GM23338 (cell line): ENCODE measurements around the gene CALHM5. TPM values are rescaled to one million over a fixed set of nuclear protein-coding genes. Genes with fewer than 3 reads are reported as not detected.
A peak's percentile ranks its signal among the peaks of the same experiment; 100 is the strongest.

Experiments
- ATAC-seq: fragments of 200-7000 bp; cut with Tn5 transposase; 3 replicates; pipeline ENCODE4 v1.9.1; 2020
- DNase-seq: peaks from one replicate; pipeline ENCODE4 v3.0.0-alpha.2; 2015; ENCODE audit warnings: low spot score
- H2AFZ ChIP-seq: fragments of 200-600 bp; sonication (generic); 2 replicates; pipeline ENCODE4 v1.8.0; 2016; ENCODE audit warnings: antibody characterized with exemption, mild to moderate bottlenecking, moderate library complexity
- H3F3A ChIP-seq: fragments of 200-600 bp; sonication (generic); replicated peaks from 2 replicates; pipeline ENCODE4 v1.8.0; 2017; ENCODE audit warnings: antibody characterized with exemption, mixed run types, low read depth
- H3K27ac ChIP-seq: fragments of 200-600 bp; sonication (generic); 2 replicates; pipeline ENCODE4 v1.6.1; 2016; ENCODE audit warnings: low read depth
- H3K27me3 ChIP-seq: fragments of 200-600 bp; sonication (generic); 2 replicates; pipeline ENCODE4 v1.8.0; 2016; ENCODE audit warnings: mild to moderate bottlenecking, mixed run types, moderate library complexity; ENCODE audit not compliant: insufficient read depth
- H3K36me3 ChIP-seq: fragments of 200-600 bp; sonication (generic); 2 replicates; pipeline ENCODE4 v1.8.0; 2016; ENCODE audit warnings: mild to moderate bottlenecking; ENCODE audit not compliant: insufficient read depth
- H3K4me1 ChIP-seq: fragments of 200-600 bp; sonication (generic); 2 replicates; pipeline ENCODE4 v1.8.0; 2016; ENCODE audit warnings: mild to moderate bottlenecking, moderate library complexity; ENCODE audit not compliant: insufficient read depth
- H3K4me2 ChIP-seq: fragments of 200-600 bp; sonication (generic); 2 replicates; pipeline ENCODE4 v1.7.1; 2017; ENCODE audit warnings: mixed run types
- H3K4me3 ChIP-seq: fragments of 200-600 bp; sonication (generic); 2 replicates; pipeline ENCODE4 v1.6.1; 2016; ENCODE audit warnings: mixed run types
- H3K79me2 ChIP-seq: fragments of 200-600 bp; sonication (generic); replicated peaks from 2 replicates; pipeline ENCODE4 v1.8.0; 2017; ENCODE audit warnings: mild to moderate bottlenecking; ENCODE audit not compliant: insufficient read depth
- H3K9me2 ChIP-seq: fragments of 200-600 bp; sonication (generic); 2 replicates; pipeline ENCODE4 v1.8.0; 2017; ENCODE audit not compliant: insufficient read depth
- H4K20me1 ChIP-seq: fragments of 200-600 bp; sonication (generic); replicated peaks from 2 replicates; pipeline ENCODE4 v1.8.0; 2017; ENCODE audit warnings: mild to moderate bottlenecking; ENCODE audit not compliant: insufficient read depth
- H3K27ac Mint-ChIP-seq: 2 replicates; pipeline ENCODE4 v1.8.0; 2020; ENCODE audit warnings: inconsistent platforms, mild to moderate bottlenecking, moderate library complexity, mixed read lengths
- H3K27me3 Mint-ChIP-seq: 3 replicates; pipeline ENCODE4 v1.8.0; 2022; ENCODE audit warnings: low read depth, mild to moderate bottlenecking, moderate library complexity, mixed read lengths, inconsistent platforms; ENCODE audit not compliant: insufficient read depth, poor library complexity
- H3K36me3 Mint-ChIP-seq: 3 replicates; pipeline ENCODE4 v1.8.0; 2021; ENCODE audit warnings: low read depth, mild to moderate bottlenecking, inconsistent platforms, moderate library complexity, mixed read lengths
- H3K4me1 Mint-ChIP-seq: 3 replicates; pipeline ENCODE4 v1.8.0; 2020; ENCODE audit warnings: mild to moderate bottlenecking, inconsistent platforms, mixed read lengths
- H3K4me3 Mint-ChIP-seq: 3 replicates; pipeline ENCODE4 v1.8.0; 2021; ENCODE audit warnings: moderate library complexity, mild to moderate bottlenecking, inconsistent platforms, mixed read lengths
- H3K9me3 Mint-ChIP-seq: 3 replicates; pipeline ENCODE4 v1.8.0; 2020; ENCODE audit warnings: moderate library complexity, mild to moderate bottlenecking, inconsistent platforms, mixed read lengths
- CREB1 ChIP-seq: fragments of 250-450 bp; sonication (Bioruptor Pico); IDR thresholded peaks from 2 replicates; pipeline ENCODE4 v1.5.0; 2020; ENCODE audit warnings: low read depth, mild to moderate bottlenecking, moderate library complexity
- CTCF ChIP-seq, 2 experiments: fragments of 200-600 bp in 1 of 2; sonication (generic) in 1 of 2; conservative IDR thresholded peaks; 2 replicates each; pipeline versions ENCODE4 v1.5.1 to v1.6.1; 2016 to 2017; ENCODE audit warnings: antibody characterized with exemption in 2 of 2, low read depth in 2 of 2, mild to moderate bottlenecking in 2 of 2, moderate library complexity in 1 of 2
- ETS1 ChIP-seq: IDR thresholded peaks from 2 replicates; pipeline ENCODE4 v1.6.1; 2016; ENCODE audit warnings: antibody characterized with exemption
- EZH2 ChIP-seq: fragments of 200-600 bp; sonication (generic); IDR thresholded peaks from one replicate; pipeline ENCODE4 v1.8.0; 2017; ENCODE audit warnings: antibody characterized with exemption, mild to moderate bottlenecking, low read depth; ENCODE audit not compliant: unreplicated experiment
- EZH2phosphoT487 ChIP-seq: fragments of 200-600 bp; sonication (generic); IDR thresholded peaks from one replicate; pipeline ENCODE4 v1.8.1; 2018; ENCODE audit warnings: antibody characterized with exemption; ENCODE audit not compliant: unreplicated experiment
- JUNB ChIP-seq: IDR thresholded peaks from one replicate; pipeline ENCODE4 v1.6.1; 2016; ENCODE audit warnings: antibody characterized with exemption; ENCODE audit not compliant: unreplicated experiment
- NANOG ChIP-seq: IDR thresholded peaks from 2 replicates; pipeline ENCODE4 v1.6.1; 2016; ENCODE audit warnings: antibody characterized with exemption, borderline replicate concordance
- POLR2AphosphoS5 ChIP-seq: IDR thresholded peaks from 2 replicates; pipeline ENCODE4 v1.6.1; 2016; ENCODE audit warnings: antibody characterized with exemption, low read depth
- REST ChIP-seq: IDR thresholded peaks from one replicate; pipeline ENCODE4 v1.6.1; 2018; ENCODE audit warnings: antibody characterized with exemption; ENCODE audit not compliant: unreplicated experiment
- STAT1 ChIP-seq: IDR thresholded peaks from one replicate; pipeline ENCODE4 v1.6.1; 2016; ENCODE audit warnings: antibody characterized with exemption; ENCODE audit not compliant: unreplicated experiment
- ZNF114 ChIP-seq: fragments of 250-450 bp; sonication (Bioruptor Pico); IDR thresholded peaks from 2 replicates; pipeline ENCODE4 v1.5.0; 2020; ENCODE audit warnings: mild to moderate bottlenecking, moderate library complexity
- ZNF331 ChIP-seq: fragments of 250-450 bp; sonication (Bioruptor Pico); IDR thresholded peaks from 2 replicates; pipeline ENCODE4 v1.5.0; 2020; ENCODE audit warnings: low read depth, mild to moderate bottlenecking, moderate library complexity
- ZNF462 ChIP-seq: fragments of 250-450 bp; sonication (Bioruptor Pico); IDR thresholded peaks from 2 replicates; pipeline ENCODE4 v1.5.0; 2020; ENCODE audit warnings: mild to moderate bottlenecking, moderate library complexity
- polyA plus RNA-seq: library from polyadenylated mRNA; unstranded; fragments of >200 nt; fragmentation: Nextera tagmentation; extraction: Ambion mirVana; gene quantifications from 2 replicates; pipeline ENCODE4 v1.2.1, GENCODE V29; 2016
- total RNA-seq: library from RNA; depleted of rRNA; stranded (reverse); fragments of >200 nt; shearing (Covaris generic); gene quantifications from 2 replicates; pipeline ENCODE4 v1.2.3, GENCODE V29; 2014

The CALHM5 gene
- total and polyA plus RNA-seq, 2 experiments from 2014 or later, result 0.02 to 0.10 TPM

GRCh38 chr6:116465246-116465645, 46.2 kb upstream of the CALHM5 start:
- H3K79me2 ChIP-seq, result no peaks in the 10 kb centered on the region
- H3K27ac ChIP-seq, result no peak overlapping the region
- H4K20me1 ChIP-seq, result no peaks in the 10 kb centered on the region
- Mint-ChIP-seq H3K9me3 (no peaks in the 10 kb centered on the region), H3K4me1 (peaks cover 31% of the 10 kb centered on the region), H3K27me3 (peaks cover 28% of the 10 kb centered on the region), H3K27ac (no peak overlapping the region), H3K4me3 (no peak overlapping the region), H3K36me3 (no peaks in the 10 kb centered on the region)
- no peaks in the 10 kb centered on the region for H3K9me2 ChIP-seq
- no peak for TF ChIP-seq ZNF331 (CRISPR knock-in tag)
- TF ChIP-seq REST, result no peak
- no peak for TF ChIP-seq NANOG
- no peak for TF ChIP-seq EZH2phosphoT487
- TF ChIP-seq STAT1, result no peak
- TF ChIP-seq POLR2AphosphoS5, result no peak
- no peak for TF ChIP-seq ETS1
- no peak for TF ChIP-seq ZNF114 (CRISPR knock-in tag)
- TF ChIP-seq CTCF (conservative IDR thresholded peaks at IDR 0.05; ENCODE audit: low read depth in 2 of 2), result no peak
- TF ChIP-seq EZH2, result no peak
- TF ChIP-seq CREB1 (CRISPR knock-in tag), result no peak
- no peak for TF ChIP-seq JUNB
- TF ChIP-seq ZNF462, result no peak
- H3K36me3 ChIP-seq, result no peaks in the 10 kb centered on the region
- H3K4me2 ChIP-seq, result no peak overlapping the region
- ATAC-seq (no peak), DNase-seq (no peak)
- no peaks in the 10 kb centered on the region; the same call in 1 of the 2 replicates for H3K4me1 ChIP-seq
- H2AFZ ChIP-seq, result peak overlapping the region; percentile 75
- peaks cover 36% of the 10 kb centered on the region for H3K27me3 ChIP-seq
- H3F3A ChIP-seq, result peaks cover 4% of the 10 kb centered on the region
- H3K4me3 ChIP-seq, result no peak overlapping the region
